NT2/D1 (cell line): ENCODE results near the gene KCNK2.

Experiments
- SUZ12 ChIP-seq: IDR thresholded peaks from 2 replicates; pipeline ENCODE4 v1.6.1; 2011; ENCODE audit not compliant: insufficient read length, insufficient read depth; ENCODE audit errors: extremely low read depth
- YY1 ChIP-seq: IDR thresholded peaks from 2 replicates; pipeline ENCODE4 v1.6.1; 2011; ENCODE audit not compliant: insufficient read length, insufficient read depth
- ZNF274 ChIP-seq: IDR thresholded peaks from 2 replicates; pipeline ENCODE4 v1.6.1; 2011; ENCODE audit warnings: mild to moderate bottlenecking, low read depth, low read length

DNA sequence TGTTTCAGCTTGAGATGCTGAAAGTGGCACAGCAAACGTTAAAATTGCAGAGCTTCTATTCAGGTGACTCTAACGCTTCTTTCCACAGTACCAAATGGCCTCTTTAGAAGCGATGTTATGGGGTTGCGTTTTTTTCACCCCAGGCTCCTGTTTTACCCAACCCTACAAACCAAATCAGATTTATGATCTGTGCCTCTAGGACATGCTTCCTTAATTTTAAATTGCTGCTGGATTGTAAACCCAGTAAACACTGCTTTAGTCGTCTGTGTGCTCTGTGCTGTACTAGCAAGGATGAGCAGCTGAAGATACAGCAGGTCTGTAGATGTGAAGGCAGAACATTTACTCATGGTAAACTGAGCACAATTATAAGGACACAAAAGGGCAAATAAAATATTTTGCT lies 13.0 kb downstream of the KCNK2 start:
- TF ChIP-seq ZNF274 (no peak), YY1 (no peak), SUZ12 (no peak)
